Melanocyte of skin (primary cell): Measurements from ENCODE around the gene PKD1. TPM values are rescaled to one million over a fixed set of nuclear protein-coding genes. Genes with fewer than 3 reads are reported as not detected.

Experiments
- small RNA-seq, 2 donors: library from RNA; depleted of rRNA; stranded (forward); fragments of <200 nt; gene quantifications; one replicate each; pipeline ENCODE3, GENCODE V24; 2012
- total RNA-seq, 2 donors: library from RNA; depleted of rRNA; stranded (reverse); fragments of >200 nt; gene quantifications; 2 replicates each; pipeline ENCODE4 v1.2.3, GENCODE V29; 2012

Gene PKD1
- total RNA-seq: 10 to 100 TPM; 82.6 to 94.6 TPM

DNA sequence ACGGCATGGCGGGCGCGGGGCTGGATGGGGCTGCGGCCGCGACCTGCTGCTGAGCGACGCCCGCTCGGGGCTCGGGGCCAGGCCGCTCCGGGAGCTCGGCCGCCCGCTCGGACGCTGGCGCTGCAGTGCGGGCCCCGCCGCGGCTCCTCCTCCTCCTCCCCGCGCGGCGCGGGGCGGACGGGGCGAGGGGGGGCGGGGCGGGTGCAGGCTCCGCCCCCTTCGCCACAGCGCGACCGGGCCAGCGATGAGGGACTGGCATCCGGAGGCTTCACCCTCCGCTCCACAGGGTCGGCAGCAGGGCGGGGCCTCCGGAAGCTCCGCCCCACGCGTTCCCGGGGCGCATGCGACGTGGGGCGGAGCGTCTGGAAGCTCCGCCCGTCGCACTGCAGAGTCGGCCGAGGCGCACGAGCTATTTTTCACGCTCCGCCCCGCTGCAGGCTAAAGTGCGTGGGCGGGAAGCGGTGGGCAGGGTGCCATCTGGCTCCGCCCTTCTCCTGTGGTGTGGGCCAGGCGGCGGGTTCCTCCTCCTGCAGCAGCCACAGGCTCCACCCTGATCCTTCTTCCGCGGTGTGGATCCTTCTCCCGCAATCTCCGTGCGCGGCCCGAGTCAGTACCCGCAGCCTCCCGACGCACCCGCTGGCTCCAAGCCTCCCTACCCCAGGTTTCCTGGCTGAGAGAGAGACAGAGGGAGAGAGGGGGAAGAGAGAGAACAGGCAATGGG is at the start of gene PKD1:
PKD1 (minus strand) TSS at position 129 of the 721 bp plus-strand sequence. CDS start 209 bp downstream, outside the sequence.

DNA sequence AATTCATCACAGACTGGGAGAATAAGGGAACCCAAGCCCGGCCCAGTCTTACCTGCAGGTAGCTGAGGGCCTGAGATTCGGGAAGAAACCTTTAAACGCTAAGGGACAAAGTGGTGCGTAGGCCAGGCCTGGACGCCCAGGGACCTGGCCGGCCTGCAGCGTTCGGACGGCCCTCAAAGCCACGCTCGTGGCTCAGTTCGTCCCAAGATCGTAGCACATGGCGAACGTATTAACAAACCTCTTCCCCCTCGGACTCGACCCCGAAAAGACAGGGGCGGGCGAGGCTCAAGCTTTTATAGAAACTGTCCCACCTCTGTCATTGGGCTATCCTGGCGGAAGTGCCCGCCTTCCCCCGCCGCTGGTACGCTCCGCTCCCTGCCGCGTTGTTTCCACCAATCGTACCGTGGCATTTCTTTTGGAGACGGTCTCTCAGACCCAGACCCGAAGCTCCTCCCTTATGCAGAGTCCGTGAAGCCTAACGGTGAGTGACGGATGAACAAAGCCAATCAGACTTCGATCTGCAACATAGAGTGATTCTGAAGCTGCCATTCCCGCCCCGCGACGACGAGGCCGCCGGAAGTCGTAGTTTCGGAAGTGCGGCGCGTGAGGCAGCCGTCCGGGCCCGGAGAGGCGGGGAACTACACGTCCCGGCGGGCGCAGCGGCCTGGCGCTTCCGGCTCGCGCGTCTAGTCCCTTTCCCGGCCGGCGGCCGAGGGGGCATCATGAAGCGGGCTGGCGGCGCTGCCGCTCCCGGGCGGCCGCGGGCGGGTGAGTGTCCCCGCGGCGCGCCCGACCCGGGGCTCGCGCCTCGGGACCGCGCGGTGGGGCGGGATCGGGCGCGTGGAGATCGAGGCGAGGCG is 19.6 kb upstream of the PKD1 start, which contains the start of gene TRAF7:
TRAF7 (plus strand) TSS at position 692 of the 860 bp plus-strand sequence. CDS start 8,139 bp downstream, outside the sequence.

DNA sequence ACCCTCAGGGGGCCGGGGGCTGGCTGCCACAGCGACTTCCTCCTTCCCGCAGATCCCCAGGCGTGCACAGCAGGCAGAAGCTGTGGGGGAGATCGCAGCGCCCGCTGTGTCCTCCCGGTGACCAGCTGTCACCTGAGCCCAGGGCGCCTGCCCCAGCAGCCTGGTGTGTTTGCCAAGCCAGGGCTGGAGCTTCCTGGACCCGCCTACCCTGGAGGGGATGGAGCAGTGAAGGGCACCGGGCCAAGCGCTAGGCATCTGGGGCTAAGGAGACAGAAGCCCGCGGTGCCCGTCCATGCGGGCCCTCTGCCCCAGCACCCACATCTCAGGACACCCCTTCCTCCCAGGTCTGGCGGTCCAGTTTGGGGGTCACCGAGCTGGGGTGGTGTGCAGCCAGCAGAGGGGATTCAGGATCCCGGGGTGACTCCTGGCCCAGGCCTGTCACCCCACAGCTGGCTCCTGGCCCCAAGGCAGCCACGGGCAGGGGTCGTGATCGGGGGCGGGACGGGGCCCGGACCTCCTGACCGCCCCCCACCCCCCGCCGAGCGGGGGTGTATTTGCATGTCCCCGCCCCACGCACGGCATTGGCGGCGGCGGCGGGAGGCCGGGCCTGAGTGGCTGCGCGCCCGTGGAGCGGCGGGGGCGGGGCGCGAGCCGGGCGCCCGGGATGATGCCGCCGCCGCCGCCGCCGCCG is 12.4 kb upstream of the PKD1 start, which contains the start of gene RAB26:
RAB26 (plus strand) TSS at position 645 of the 691 bp plus-strand sequence. CDS start 159 bp downstream, outside the sequence.

DNA sequence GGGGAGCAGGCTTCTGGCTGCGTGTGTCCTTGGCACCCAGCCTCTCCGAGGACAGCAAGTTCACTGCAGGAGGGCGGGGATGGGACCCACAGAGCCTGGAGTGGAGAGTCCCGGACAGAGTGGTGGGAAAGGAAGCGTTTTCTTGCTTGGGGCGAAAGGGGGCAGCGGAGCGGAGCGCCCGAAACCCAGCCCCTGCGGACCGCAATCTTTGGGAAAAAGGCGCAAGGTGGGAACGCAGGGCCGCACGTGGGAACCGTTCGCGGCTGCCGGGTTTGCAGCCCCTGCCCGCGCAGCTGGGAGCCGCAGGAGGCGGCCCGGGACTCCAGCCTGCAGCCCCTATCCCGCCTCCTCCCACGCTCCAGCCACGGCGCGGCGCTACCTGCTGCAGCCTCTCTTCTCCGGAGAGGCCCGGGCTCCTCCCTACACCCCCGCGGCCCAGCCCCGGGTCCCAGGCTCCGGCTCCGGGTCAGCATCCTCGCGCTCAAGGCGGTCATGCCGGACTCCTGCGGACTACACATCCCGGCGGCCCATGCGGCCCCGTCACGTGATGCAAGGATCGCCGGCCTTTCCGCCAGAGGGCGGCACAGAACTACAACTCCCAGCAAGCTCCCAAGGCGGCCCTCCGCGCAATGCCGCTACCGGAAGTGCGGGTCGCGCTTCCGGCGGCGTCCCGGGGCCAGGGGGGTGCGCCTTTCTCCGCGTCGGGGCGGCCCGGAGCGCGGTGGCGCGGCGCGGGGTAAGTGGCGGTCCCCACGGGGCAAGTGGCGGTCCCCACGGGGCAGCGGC is 88.2 kb downstream of the PKD1 start, which contains the start of the genes NTHL1 and TSC2:
NTHL1 (minus strand) TSS at position 505 of the 786 bp plus-strand sequence; CDS start at position 494, 11 bp downstream.
TSC2 (plus strand) TSS at position 656 of the 786 bp plus-strand sequence. CDS start 631 bp downstream, outside the sequence.

Small RNA genes lying within 50 kb of the gene (small RNA-seq; reads per million reads assigned to genes)
- gene MIR1225: 0 reads per million in 2 donors
- 0 reads per million in 2 donors for gene MIR3180-5
- gene MIR4516: 0 reads per million in 2 donors
- gene RF00019: 0 reads per million in 2 donors
- 0 reads per million in 2 donors for gene SNORD60

Other genes with a start within 250 kb of the PKD1 start
- not detected for gene HS3ST6, start 217.5 kb downstream of the PKD1 start, total RNA-seq
- gene MSRB1, start 192.7 kb downstream of the PKD1 start, total RNA-seq: 10 to 100 TPM; 11.4 to 16.0 TPM
- gene RPL3L, start 181.2 kb downstream of the PKD1 start, total RNA-seq: not detected
- gene NDUFB10, start 176.4 kb downstream of the PKD1 start, total RNA-seq: 100 to 1,000 TPM; 131 to 144 TPM
- gene RPS2, start 171.1 kb downstream of the PKD1 start, total RNA-seq: 1,000 to 10,000 TPM in 1 of 2 donors, 100 to 1,000 TPM in 1; 727 to 1,558 TPM
- gene RNF151, start 169.0 kb downstream of the PKD1 start, total RNA-seq: not detected
- 10 to 100 TPM; 27.5 to 45.0 TPM for gene TBL3, start 163.8 kb downstream of the PKD1 start, total RNA-seq
- gene NOXO1, start 154.4 kb downstream of the PKD1 start, total RNA-seq: under 1 TPM in 1 of 2 donors, not detected in 1; 0.34 TPM
- 10 to 100 TPM in 1 of 2 donors, 1 to 10 TPM in 1; 9.6 to 13.3 TPM for gene GFER, start 151.7 kb downstream of the PKD1 start, total RNA-seq
- gene SYNGR3, start 145.9 kb downstream of the PKD1 start, total RNA-seq: under 1 TPM in 1 of 2 donors, not detected in 1; 0.69 TPM
- 10 to 100 TPM; 26.6 to 29.6 TPM for gene ZNF598, start 126.1 kb downstream of the PKD1 start, total RNA-seq
- under 1 TPM in 1 of 2 donors, not detected in 1; 0.33 TPM for gene NPW, start 116.1 kb downstream of the PKD1 start, total RNA-seq
- 1 to 10 TPM; 4.1 to 9.7 TPM for gene NHERF2, start 109.0 kb downstream of the PKD1 start, total RNA-seq
- gene NTHL1, start 88.1 kb downstream of the PKD1 start, total RNA-seq: 10 to 100 TPM; 20.0 to 45.3 TPM
- 10 to 100 TPM; 35.6 to 41.6 TPM for gene TSC2, start 87.9 kb downstream of the PKD1 start, total RNA-seq
- gene RAB26, start 12.7 kb upstream of the PKD1 start, total RNA-seq: under 1 TPM; 0.33 to 0.69 TPM
- gene TRAF7, start 19.9 kb upstream of the PKD1 start, total RNA-seq: 10 to 100 TPM; 44.4 to 53.9 TPM
- gene CASKIN1, start 60.7 kb upstream of the PKD1 start, total RNA-seq: 1 to 10 TPM in 1 of 2 donors, under 1 TPM in 1; 0.34 to 1.7 TPM
- gene MLST8, start 69.6 kb upstream of the PKD1 start, total RNA-seq: 10 to 100 TPM; 28.6 to 47.6 TPM
- 1 to 10 TPM; 1.3 to 2.1 TPM for gene BRICD5, start 75.0 kb upstream of the PKD1 start, total RNA-seq
- gene PGP, start 78.9 kb upstream of the PKD1 start, total RNA-seq: 10 to 100 TPM; 28.9 to 40.6 TPM
- 10 to 100 TPM; 23.4 to 29.6 TPM for gene E4F1, start 87.7 kb upstream of the PKD1 start, total RNA-seq
- gene DNASE1L2, start 100.5 kb upstream of the PKD1 start, total RNA-seq: under 1 TPM; under 0.01 to 0.69 TPM
- 10 to 100 TPM; 23.4 to 27.3 TPM for gene ECI1, start 115.7 kb upstream of the PKD1 start, total RNA-seq
- 100 to 1,000 TPM in 1 of 2 donors, 10 to 100 TPM in 1; 96.0 to 155 TPM for gene RNPS1, start 132.2 kb upstream of the PKD1 start, total RNA-seq
- under 1 TPM; under 0.01 to 0.69 TPM for gene ABCA3, start 204.8 kb upstream of the PKD1 start, total RNA-seq